Glutamatergic neuron (in vitro differentiated cells): ENCODE results near the gene SMC5. TPM values are rescaled to one million over a fixed set of nuclear protein-coding genes. Genes with fewer than 3 reads are reported as not detected.
A peak's percentile ranks its signal among the peaks of the same experiment; 100 is the strongest.

ENCODE experiments used
- DNase-seq: peaks from one replicate; pipeline ENCODE4 v3.0.0; 2022
- H3K27ac Mint-ChIP-seq: one replicate; pipeline ENCODE4 v1.8.0; 2020; ENCODE audit warnings: mild to moderate bottlenecking, mixed read lengths, inconsistent platforms; ENCODE audit not compliant: unreplicated experiment
- H3K27me3 Mint-ChIP-seq: one replicate; pipeline ENCODE4 v1.8.0; 2020; ENCODE audit warnings: mild to moderate bottlenecking, moderate library complexity, mixed read lengths, inconsistent platforms; ENCODE audit not compliant: unreplicated experiment
- H3K36me3 Mint-ChIP-seq: one replicate; pipeline ENCODE4 v1.8.0; 2020; ENCODE audit warnings: mild to moderate bottlenecking, mixed read lengths, inconsistent platforms; ENCODE audit not compliant: unreplicated experiment
- H3K4me1 Mint-ChIP-seq: one replicate; pipeline ENCODE4 v1.8.0; 2020; ENCODE audit warnings: mild to moderate bottlenecking, low read depth, mixed read lengths, inconsistent platforms; ENCODE audit not compliant: unreplicated experiment
- H3K4me3 Mint-ChIP-seq: one replicate; pipeline ENCODE4 v1.8.0; 2020; ENCODE audit warnings: mild to moderate bottlenecking, mixed read lengths, inconsistent platforms; ENCODE audit not compliant: unreplicated experiment
- H3K9me3 Mint-ChIP-seq: one replicate; pipeline ENCODE4 v1.8.0; 2020; ENCODE audit warnings: mild to moderate bottlenecking, moderate library complexity, mixed read lengths, inconsistent platforms; ENCODE audit not compliant: unreplicated experiment
- CTCF ChIP-seq: fragments of 200-600 bp; sonication (generic); IDR thresholded peaks from one replicate; pipeline ENCODE4 v1.5.0; 2021; ENCODE audit not compliant: partially characterized antibody, unreplicated experiment
- long read RNA-seq: library from polyadenylated mRNA; unstranded; transcript quantifications from one replicate; pipeline ENCODE4 v2.0.0, GENCODE V29; 2020; ENCODE audit not compliant: unreplicated experiment
- total RNA-seq: library from RNA; stranded (reverse); fragmentation: NEBNext Ultra II Directional; extraction: Animal tissue kit (Norgen Biotek cat#: 25700); gene quantifications from one replicate; pipeline ENCODE4 v1.2.1, GENCODE V29; 2021; ENCODE audit not compliant: unreplicated experiment

Gene SMC5
- 16.5 TPM for total RNA-seq
- long read RNA-seq, partial matches to known transcripts = 2 of 3 reads
- long read RNA-seq, other reads (novel, unspliced or antisense) = 1 of 3 reads

GRCh38 chr9:70258692-70259511 is at the start of gene SMC5:
Gene SMC5, plus strand, starts transcription at chr9:70258978. Its CDS starts 101 bp downstream, at chr9:70259079.
- peaks cover 10% of the 10 kb centered on the region for H3K4me1 Mint-ChIP-seq
- peaks cover 4% of the 10 kb centered on the region for H3K36me3 Mint-ChIP-seq
- peaks cover 9% of the 10 kb centered on the region for H3K27me3 Mint-ChIP-seq
- DNase-seq = peak; percentile 91
- no peak for TF ChIP-seq CTCF
- H3K27ac Mint-ChIP-seq = peak within 1 kb of the TSS; percentile 94
- peaks cover 6% of the 10 kb centered on the region for H3K9me3 Mint-ChIP-seq
- peak within 1 kb of the TSS; percentile 97 for H3K4me3 Mint-ChIP-seq

DNA sequence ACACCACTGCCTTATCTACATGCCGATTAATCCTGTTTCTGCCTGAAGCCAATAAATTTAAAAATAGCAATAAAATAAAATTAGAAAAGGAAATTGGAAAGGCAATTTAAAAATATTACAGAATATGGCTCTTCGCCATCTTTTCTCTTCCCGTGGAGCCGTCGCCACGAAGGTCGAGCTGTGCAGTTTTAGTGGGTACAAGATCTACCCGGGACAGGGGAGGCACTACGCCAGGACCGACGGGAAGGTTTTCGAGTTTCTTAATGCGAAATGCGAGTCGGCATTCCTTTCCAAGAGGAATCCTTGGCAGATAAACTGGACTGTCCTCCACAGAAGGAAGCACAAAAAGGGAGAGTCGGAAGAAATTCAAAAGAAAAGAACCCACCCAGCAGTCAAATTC is 41.7 kb upstream of the SMC5 start:
- TF ChIP-seq CTCF = no peak
- peaks cover 9% of the 10 kb centered on the region for H3K36me3 Mint-ChIP-seq
- peaks cover under 1% of the 10 kb centered on the region for H3K4me1 Mint-ChIP-seq
- H3K4me3 Mint-ChIP-seq = no peak overlapping the region
- no peak overlapping the region for H3K27ac Mint-ChIP-seq
- peaks cover 2% of the 10 kb centered on the region for H3K9me3 Mint-ChIP-seq
- DNase-seq = no peak
- H3K27me3 Mint-ChIP-seq = peaks cover 2% of the 10 kb centered on the region

GRCh38 chr9:70218767-70219166 is 40.0 kb upstream of the SMC5 start:
- no peak for TF ChIP-seq CTCF
- Mint-ChIP-seq H3K4me3 (no peak overlapping the region), H3K9me3 (peaks cover 2% of the 10 kb centered on the region), H3K36me3 (no peaks in the 10 kb centered on the region), H3K4me1 (peaks cover 4% of the 10 kb centered on the region), H3K27ac (no peak overlapping the region), H3K27me3 (peaks cover 2% of the 10 kb centered on the region)
- DNase-seq = no peak

DNA sequence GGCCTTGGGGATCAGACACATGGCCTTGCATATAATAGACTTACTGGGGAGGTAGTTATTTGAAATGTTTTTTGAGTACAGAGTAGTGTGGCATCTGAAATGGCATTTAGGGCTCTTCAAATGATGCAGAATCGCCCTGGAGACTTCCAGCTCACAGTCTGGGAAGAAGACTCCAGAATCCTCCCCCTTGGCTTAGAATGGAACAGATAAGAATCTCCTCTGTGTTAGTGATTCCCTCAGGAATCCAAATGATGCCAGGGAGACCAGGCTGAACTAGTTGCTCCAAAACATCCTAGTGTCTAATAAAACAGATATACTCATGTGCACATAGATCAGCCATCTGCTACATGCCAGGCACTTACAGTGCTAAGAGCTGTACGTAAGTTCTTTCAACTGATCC is 38.6 kb upstream of the SMC5 start:
- TF ChIP-seq CTCF = no peak

DNA sequence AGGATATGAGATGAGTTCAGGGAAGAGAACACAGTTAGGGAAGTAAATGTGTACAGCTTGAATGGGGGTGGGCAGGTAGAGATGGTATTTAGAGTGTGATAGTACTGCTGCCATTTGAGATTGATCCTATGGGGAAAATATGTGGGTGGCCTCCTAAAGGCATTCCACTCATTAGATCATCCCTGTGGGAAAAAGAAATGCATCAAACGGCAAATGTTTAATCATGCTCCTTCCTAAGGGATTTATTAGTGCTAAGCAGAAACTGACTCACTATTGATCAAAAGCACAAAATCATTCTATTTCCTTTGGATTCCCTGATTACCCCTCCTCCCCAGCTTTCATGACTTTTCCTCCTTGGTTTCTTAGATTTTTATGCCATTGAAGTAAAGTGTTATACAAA is 36.4 kb upstream of the SMC5 start:
- Mint-ChIP-seq H3K36me3 (no peaks in the 10 kb centered on the region), H3K27ac (no peak overlapping the region), H3K27me3 (peaks cover 2% of the 10 kb centered on the region), H3K9me3 (no peaks in the 10 kb centered on the region), H3K4me1 (peaks cover 4% of the 10 kb centered on the region), H3K4me3 (no peak overlapping the region)
- TF ChIP-seq CTCF = no peak
- no peak for DNase-seq

More for the DNA sequence above, 38.6 kb upstream of the SMC5 start:
- H3K4me1 Mint-ChIP-seq = peaks cover 4% of the 10 kb centered on the region
- no peak for DNase-seq
- peaks cover 2% of the 10 kb centered on the region for H3K9me3 Mint-ChIP-seq
- peaks cover 2% of the 10 kb centered on the region for H3K27me3 Mint-ChIP-seq
- H3K4me3 Mint-ChIP-seq = no peak overlapping the region
- H3K36me3 Mint-ChIP-seq = no peaks in the 10 kb centered on the region
- no peak overlapping the region for H3K27ac Mint-ChIP-seq
